Activated CD8-positive, alpha-beta T cell treated with anti-CD3 and anti-CD28 coated beads for 36 hours (primary cell): ENCODE results near the gene HAAO. TPM values are rescaled to one million over a fixed set of nuclear protein-coding genes. Genes with fewer than 3 reads are reported as not detected.
"Not testable (repeated sequence)": the region's sequence is repeated elsewhere in the genome, so short reads cannot be mapped to it uniquely, and the experiment has no call there.

ENCODE experiments used
- ATAC-seq: fragments of 200-7000 bp; cut with Tn5 transposase; one replicate; pipeline ENCODE4 v1.10.0; 2021; ENCODE audit warnings: mild to moderate bottlenecking, moderate library complexity
- CTCF ChIA-PET: fragments of 350-600 bp; sonication (Branson Sonifier 250); formaldehyde crosslinking; loops from one replicate; lab custom pipeline; 2021; ENCODE audit warnings: antibody characterized with exemption; lab: Charles Lee
- POLR2A ChIA-PET: fragments of 350-600 bp; sonication (Branson Sonifier 250); formaldehyde crosslinking; loops from one replicate; lab custom pipeline; 2021; ENCODE audit warnings: antibody characterized with exemption; lab: Charles Lee
- DNase-seq: peaks from one replicate; pipeline ENCODE4 v3.0.0-alpha.2; 2020
- H3K27ac Mint-ChIP-seq: one replicate; pipeline ENCODE4 v1.8.0; 2021; ENCODE audit warnings: mild to moderate bottlenecking, mixed read lengths
- H3K27me3 Mint-ChIP-seq: one replicate; pipeline ENCODE4 v1.8.0; 2021; ENCODE audit warnings: mixed read lengths
- H3K36me3 Mint-ChIP-seq: one replicate; pipeline ENCODE4 v1.8.0; 2021; ENCODE audit warnings: low read depth, mixed read lengths
- H3K4me1 Mint-ChIP-seq: one replicate; pipeline ENCODE4 v1.8.0; 2021; ENCODE audit warnings: low read depth, mixed read lengths
- H3K4me3 Mint-ChIP-seq: one replicate; pipeline ENCODE4 v1.8.0; 2021; ENCODE audit warnings: mild to moderate bottlenecking, moderate library complexity, mixed read lengths
- H3K9me3 Mint-ChIP-seq: one replicate; pipeline ENCODE4 v1.8.0; 2021; ENCODE audit warnings: mixed read lengths
- CTCF ChIP-seq: fragments of 200-600 bp; IDR thresholded peaks from one replicate; pipeline ENCODE4 v1.8.0; 2022; ENCODE audit warnings: antibody characterized with exemption, mild to moderate bottlenecking
- intact Hi-C: fragments of 100-400 bp; cut with micrococcal nuclease; formaldehyde crosslinking; loops from one replicate; pipeline ENCODE4 v1.10.0; 2022
- total RNA-seq, 2 experiments: library from RNA; stranded (reverse); gene quantifications; one replicate each; pipeline ENCODE4 v1.2.3, GENCODE V29; 2021

Gene HAAO
- total RNA-seq, 2 experiments from 2014 or later = 0.63 to 1.0 TPM

DNA sequence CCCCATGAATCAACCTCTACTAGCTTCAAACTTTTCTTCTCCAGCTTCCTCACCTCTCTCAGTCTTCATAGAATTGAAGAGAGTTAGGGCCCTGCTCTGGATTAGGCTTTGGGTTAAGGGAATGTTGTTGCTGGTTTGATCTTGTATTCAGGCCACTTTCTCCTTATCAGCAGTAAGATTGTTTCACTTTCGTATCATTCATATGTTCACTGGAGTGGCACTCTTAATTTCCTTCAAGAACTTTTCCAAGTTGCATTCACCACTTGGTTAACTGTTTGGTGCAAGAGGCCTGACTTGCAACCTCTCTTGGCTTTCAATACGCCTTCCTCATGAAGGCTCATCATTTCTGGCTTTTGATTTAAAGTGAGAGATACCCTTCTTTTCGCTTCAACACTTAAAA lies 51.2 kb downstream of the HAAO start:
- Mint-ChIP-seq H3K4me3 (no peak overlapping the region), H3K27ac (no peak overlapping the region)

DNA sequence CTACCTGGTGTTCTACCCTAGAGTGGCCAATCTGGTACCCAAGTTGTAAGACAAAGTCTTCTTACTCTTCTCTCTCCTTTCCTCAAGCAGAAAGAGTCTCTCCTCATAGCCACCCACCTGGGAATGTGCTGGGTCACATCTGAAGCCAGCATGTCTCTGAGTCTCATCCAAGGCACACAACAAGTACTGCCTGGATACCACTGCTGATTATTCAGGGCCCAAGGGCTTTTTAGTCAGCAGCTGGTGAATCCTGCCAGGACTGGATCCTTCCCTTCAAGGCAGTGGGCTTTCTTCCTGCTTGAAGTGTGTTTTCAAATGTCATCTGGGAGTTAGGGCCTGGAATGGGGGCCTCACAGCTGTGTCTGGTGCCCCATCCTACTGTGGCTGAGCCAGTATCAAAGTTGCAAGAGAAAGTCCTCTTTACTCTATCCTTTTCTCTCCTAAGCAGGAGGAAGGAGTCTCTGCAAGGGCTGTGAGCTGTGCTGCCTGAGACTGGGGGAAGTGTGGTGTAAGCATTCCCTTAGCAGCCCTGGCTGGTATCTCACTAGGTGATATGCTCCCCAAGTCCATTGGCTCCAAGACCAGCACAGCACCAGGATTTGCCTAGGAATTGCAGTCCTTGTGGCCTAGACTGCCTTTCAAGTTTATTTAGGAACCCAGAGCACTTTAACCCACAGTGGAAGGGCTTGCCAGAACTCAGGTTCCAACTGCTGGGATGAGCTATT lies 55.6 kb downstream of the HAAO start:
- H3K4me3 Mint-ChIP-seq = no peak overlapping the region
- H3K4me1 Mint-ChIP-seq = no peaks in the 10 kb centered on the region
- H3K27ac Mint-ChIP-seq = no peak overlapping the region
- ChIA-PET CTCF (interaction anchor here (0.8 kb wide), 1 partner anchor 15 kb away, joined by 3 read pairs; no protein-coding TSS in a partner anchor), POLR2A (no interaction called here)
- ATAC-seq = no peak
- no peak for TF ChIP-seq CTCF
- no peak for DNase-seq
- H3K9me3 Mint-ChIP-seq = peaks cover 20% of the 10 kb centered on the region
- no peaks in the 10 kb centered on the region for H3K27me3 Mint-ChIP-seq
- peaks cover 66% of the 10 kb centered on the region for H3K36me3 Mint-ChIP-seq
- intact Hi-C loops = no loop called here

More for the DNA sequence above, 51.2 kb downstream of the HAAO start:
- H3K36me3 Mint-ChIP-seq = peaks cover 27% of the 10 kb centered on the region
- CTCF ChIA-PET = interaction anchor here (1.5 to 1.9 kb wide), 2 partner anchors 18 to 77 kb away, joined by 3 to 4 read pairs; no protein-coding TSS in a partner anchor
- H3K27me3 Mint-ChIP-seq = no peaks in the 10 kb centered on the region
- H3K9me3 Mint-ChIP-seq = peaks cover 3% of the 10 kb centered on the region
- ATAC-seq (no peak), DNase-seq (no peak)
- POLR2A ChIA-PET = no interaction called here
- intact Hi-C loops = no loop called here
- H3K4me1 Mint-ChIP-seq = no peaks in the 10 kb centered on the region
- no peak for TF ChIP-seq CTCF

DNA sequence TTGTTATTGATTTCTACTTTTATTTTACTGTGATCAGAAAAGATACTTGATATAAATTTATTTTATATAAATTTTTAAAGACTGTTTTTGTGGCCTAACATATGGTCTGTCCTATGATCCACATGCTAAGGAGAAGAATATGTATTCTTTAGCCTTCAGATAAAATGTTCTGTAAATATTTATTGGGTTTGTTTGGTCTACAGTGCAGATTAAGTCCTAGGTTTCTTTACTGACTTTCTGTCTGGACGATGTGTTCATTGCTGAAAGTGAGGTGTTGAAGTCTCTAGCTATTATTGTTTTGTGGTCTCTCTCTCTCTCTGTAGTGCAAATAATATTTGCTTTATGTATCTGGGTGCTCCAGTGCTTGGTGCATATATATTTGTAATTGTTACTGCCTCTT lies 58.5 kb downstream of the HAAO start:
- DNase-seq (no peak), ATAC-seq (no peak)
- intact Hi-C loops = no loop called here
- Mint-ChIP-seq H3K36me3 (peaks cover 67% of the 10 kb centered on the region), H3K27ac (no peak overlapping the region), H3K9me3 (peaks cover 22% of the 10 kb centered on the region), H3K27me3 (no peaks in the 10 kb centered on the region), H3K4me3 (no peak overlapping the region), H3K4me1 (no peaks in the 10 kb centered on the region)
- CTCF ChIA-PET = no interaction called here
- TF ChIP-seq CTCF = no peak
- POLR2A ChIA-PET = no interaction called here

GRCh38 chr2:42731316-42731715 lies 61.1 kb downstream of the HAAO start:
- H3K27ac Mint-ChIP-seq, H3K4me1 Mint-ChIP-seq, POLR2A ChIA-PET, ATAC-seq, H3K27me3 Mint-ChIP-seq, DNase-seq, CTCF ChIA-PET, H3K4me3 Mint-ChIP-seq, intact Hi-C loops: not testable (repeated sequence)
- Mint-ChIP-seq H3K9me3 (peaks cover 24% of the 10 kb centered on the region), H3K36me3 (peaks cover 56% of the 10 kb centered on the region)

DNA sequence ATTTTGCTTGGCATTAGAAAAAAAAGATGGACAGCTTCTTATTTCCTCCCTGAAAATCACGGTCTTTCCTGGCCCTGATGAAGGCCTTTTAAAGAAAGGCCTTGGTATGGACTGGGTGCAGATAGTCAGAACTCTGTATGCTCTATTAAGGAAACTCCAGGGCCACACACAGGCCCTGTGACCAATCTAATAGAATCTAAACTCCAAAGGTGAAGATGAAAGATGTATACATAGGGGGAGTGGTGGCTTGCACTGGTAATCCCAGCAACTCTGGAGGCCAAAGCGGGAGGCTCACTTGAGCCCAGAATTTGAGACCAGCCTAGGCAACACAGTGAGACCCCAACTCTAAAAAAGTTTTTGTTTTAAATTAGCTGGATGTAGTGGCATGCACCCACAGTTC lies 65.7 kb downstream of the HAAO start:
- ChIA-PET POLR2A (interaction anchor here (0.6 kb wide), 1 partner anchor 104 kb away, joined by 4 read pairs; no protein-coding TSS in a partner anchor), CTCF (no interaction called here)
- Mint-ChIP-seq H3K27ac (no peak overlapping the region), H3K27me3 (no peaks in the 10 kb centered on the region), H3K9me3 (peaks cover 6% of the 10 kb centered on the region), H3K4me3 (no peak overlapping the region), H3K36me3 (peaks cover 17% of the 10 kb centered on the region), H3K4me1 (peaks cover 10% of the 10 kb centered on the region)
- ATAC-seq = no peak
- no peak for DNase-seq
- intact Hi-C loops = no loop called here
- TF ChIP-seq CTCF = no peak
